ENCODE data around the gene SHISAL1. TPM values are rescaled to one million over a fixed set of nuclear protein-coding genes. Genes with fewer than 3 reads are reported as not detected.

Gene SHISAL1
- polyA plus RNA-seq, 2 donors = 0.08 to 0.22 TPM

GRCh38 chr22:44287741-44288140 lies 25.0 kb downstream of the SHISAL1 start:
- no peak overlapping the region for H3K4me3 ChIP-seq (ENCODE audit: low read depth in 1 of 2, low read length in 2 of 2)
- WGBS, 2 donors = 77 to 79% methylated on average over 12 to 13 of the region's 13 CpGs
- H3K36me3 ChIP-seq (ENCODE audit: control insufficient read depth in 2 of 2, insufficient read depth in 2 of 2, low read length in 1 of 2) = no peaks in the 10 kb centered on the region
- no peaks in the 10 kb centered on the region for H3K9me3 ChIP-seq (ENCODE audit: control insufficient read depth in 2 of 2, insufficient read depth in 1 of 2, low read depth in 1 of 2, low read length in 1 of 2)
- no peak overlapping the region for H3K27ac ChIP-seq (ENCODE audit: low read depth in 2 of 2, low read length in 1 of 2)
- H3K4me1 ChIP-seq (ENCODE audit: control insufficient read depth in 2 of 2, insufficient read depth in 2 of 2, low read length in 1 of 2) = peaks cover 0 to 7% of the 10 kb centered on the region in 2 donors
- no peaks in the 10 kb centered on the region for H3K27me3 ChIP-seq (ENCODE audit: control insufficient read depth in 1 of 2, insufficient read depth in 2 of 2, low read length in 2 of 2)

GRCh38 chr22:44287121-44287693 lies 25.5 kb downstream of the SHISAL1 start:
- 60 to 74% methylated on average over 10 of the region's 10 CpGs for WGBS, 2 donors
- Histone ChIP-seq H3K36me3 (ENCODE audit: control insufficient read depth in 2 of 2, insufficient read depth in 2 of 2, low read length in 1 of 2) (no peaks in the 10 kb centered on the region), H3K4me3 (ENCODE audit: low read depth in 1 of 2, low read length in 2 of 2) (no peak overlapping the region), H3K27ac (ENCODE audit: low read depth in 2 of 2, low read length in 1 of 2) (no peak overlapping the region), H3K4me1 (ENCODE audit: control insufficient read depth in 2 of 2, insufficient read depth in 2 of 2, low read length in 1 of 2) (peaks cover 0 to 7% of the 10 kb centered on the region in 2 donors), H3K9me3 (ENCODE audit: control insufficient read depth in 2 of 2, insufficient read depth in 1 of 2, low read depth in 1 of 2, low read length in 1 of 2) (no peaks in the 10 kb centered on the region), H3K27me3 (ENCODE audit: control insufficient read depth in 1 of 2, insufficient read depth in 2 of 2, low read length in 2 of 2) (no peaks in the 10 kb centered on the region)

GRCh38 chr22:44286646-44287045 lies 26.1 kb downstream of the SHISAL1 start:
- no peaks in the 10 kb centered on the region for H3K9me3 ChIP-seq (ENCODE audit: control insufficient read depth in 2 of 2, insufficient read depth in 1 of 2, low read depth in 1 of 2, low read length in 1 of 2)
- 41 to 59% methylated on average over 19 of the region's 19 CpGs for WGBS, 2 donors
- no peak overlapping the region for H3K4me3 ChIP-seq (ENCODE audit: low read depth in 1 of 2, low read length in 2 of 2)
- H3K36me3 ChIP-seq (ENCODE audit: control insufficient read depth in 2 of 2, insufficient read depth in 2 of 2, low read length in 1 of 2) = no peaks in the 10 kb centered on the region
- H3K4me1 ChIP-seq (ENCODE audit: control insufficient read depth in 2 of 2, insufficient read depth in 2 of 2, low read length in 1 of 2) = peaks cover 0 to 7% of the 10 kb centered on the region in 2 donors
- no peaks in the 10 kb centered on the region for H3K27me3 ChIP-seq (ENCODE audit: control insufficient read depth in 1 of 2, insufficient read depth in 2 of 2, low read length in 2 of 2)
- H3K27ac ChIP-seq (ENCODE audit: low read depth in 2 of 2, low read length in 1 of 2) = no peak overlapping the region

DNA sequence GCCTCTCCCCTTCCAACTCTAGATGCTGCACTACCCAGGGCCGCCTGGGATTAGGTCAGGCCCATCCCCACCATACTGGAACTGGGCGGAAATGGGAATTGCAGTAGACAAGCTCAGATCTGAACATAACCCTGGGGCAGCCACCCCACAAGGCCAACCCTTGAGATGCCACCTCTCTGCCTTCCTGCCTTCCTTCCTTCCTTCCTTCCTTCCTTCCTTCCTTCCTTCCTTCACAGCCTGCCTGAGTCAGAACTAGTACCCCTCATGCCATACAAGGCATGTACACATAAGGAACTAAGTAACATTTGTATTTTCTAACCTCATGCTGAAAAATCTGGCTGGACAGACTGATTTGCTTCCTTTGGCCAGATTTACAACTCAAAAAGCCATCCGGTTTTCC lies 28.0 kb downstream of the SHISAL1 start:
- 40 to 48% methylated on average over 3 of the region's 3 CpGs for WGBS, 2 donors

DNA sequence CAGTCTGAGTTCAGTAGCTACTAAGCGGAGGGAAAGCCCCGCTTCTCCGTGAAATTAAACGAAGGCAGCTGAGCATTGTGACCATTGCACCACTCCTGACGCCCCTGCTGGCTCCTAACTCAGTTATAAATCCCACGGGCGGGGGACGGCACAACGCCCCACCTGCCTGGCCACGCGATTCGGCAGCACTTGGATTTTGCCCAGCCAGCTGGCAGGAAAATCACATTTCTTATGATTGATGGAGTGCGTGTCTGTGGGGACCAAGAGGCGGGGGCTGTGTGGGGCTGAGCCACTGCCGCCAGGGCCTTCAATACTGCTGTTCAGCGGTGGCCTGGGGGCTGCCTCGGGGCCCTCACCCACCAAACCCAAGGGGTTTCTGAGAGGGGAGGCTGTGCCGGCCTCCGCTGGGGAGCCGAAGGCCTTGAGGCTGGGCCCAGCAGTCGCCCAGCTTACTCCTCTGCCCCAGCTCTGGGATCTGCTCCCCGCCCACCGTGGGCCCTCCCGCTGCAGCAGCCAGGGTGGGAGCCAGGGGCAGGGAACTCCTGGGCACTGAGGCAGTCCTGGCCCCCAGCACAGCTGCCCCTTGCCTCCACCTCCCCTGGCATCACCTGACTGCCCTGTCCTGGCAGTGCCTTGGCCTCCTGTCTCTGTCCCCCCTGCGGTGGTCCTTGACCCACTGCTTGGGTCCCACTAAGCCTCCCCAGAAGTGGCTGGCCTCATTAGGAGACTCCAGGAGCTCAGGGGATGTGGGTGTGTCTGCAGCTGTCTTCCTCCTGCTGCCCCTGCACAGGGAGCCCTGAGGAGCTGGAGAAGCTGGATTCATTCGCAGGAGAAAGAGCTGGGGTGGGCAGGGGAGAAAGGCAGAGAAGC lies 30.7 kb downstream of the SHISAL1 start:
- no peaks in the 10 kb centered on the region for H3K9me3 ChIP-seq (ENCODE audit: control insufficient read depth in 2 of 2, insufficient read depth in 1 of 2, low read depth in 1 of 2, low read length in 1 of 2)
- peaks cover 0 to 7% of the 10 kb centered on the region in 2 donors for H3K4me1 ChIP-seq (ENCODE audit: control insufficient read depth in 2 of 2, insufficient read depth in 2 of 2, low read length in 1 of 2)
- H3K27ac ChIP-seq (ENCODE audit: low read depth in 2 of 2, low read length in 1 of 2) = no peak overlapping the region
- WGBS, 2 donors = 54 to 66% methylated on average over 26 of the region's 26 CpGs
- H3K27me3 ChIP-seq (ENCODE audit: control insufficient read depth in 1 of 2, insufficient read depth in 2 of 2, low read length in 2 of 2) = no peaks in the 10 kb centered on the region
- H3K4me3 ChIP-seq (ENCODE audit: low read depth in 1 of 2, low read length in 2 of 2) = no peak overlapping the region
- no peaks in the 10 kb centered on the region for H3K36me3 ChIP-seq (ENCODE audit: control insufficient read depth in 2 of 2, insufficient read depth in 2 of 2, low read length in 1 of 2)

More for the DNA sequence above, 28.0 kb downstream of the SHISAL1 start:
- H3K36me3 ChIP-seq (ENCODE audit: control insufficient read depth in 2 of 2, insufficient read depth in 2 of 2, low read length in 1 of 2) = no peaks in the 10 kb centered on the region
- H3K4me1 ChIP-seq (ENCODE audit: control insufficient read depth in 2 of 2, insufficient read depth in 2 of 2, low read length in 1 of 2) = peaks cover 0 to 7% of the 10 kb centered on the region in 2 donors
- H3K27me3 ChIP-seq (ENCODE audit: control insufficient read depth in 1 of 2, insufficient read depth in 2 of 2, low read length in 2 of 2) = no peaks in the 10 kb centered on the region
- H3K27ac ChIP-seq (ENCODE audit: low read depth in 2 of 2, low read length in 1 of 2) = no peak overlapping the region
- H3K4me3 ChIP-seq (ENCODE audit: low read depth in 1 of 2, low read length in 2 of 2) = no peak overlapping the region
- no peaks in the 10 kb centered on the region for H3K9me3 ChIP-seq (ENCODE audit: control insufficient read depth in 2 of 2, insufficient read depth in 1 of 2, low read depth in 1 of 2, low read length in 1 of 2)

GRCh38 chr22:44280665-44281188 lies 32.0 kb downstream of the SHISAL1 start:
- Histone ChIP-seq H3K27me3 (ENCODE audit: control insufficient read depth in 1 of 2, insufficient read depth in 2 of 2, low read length in 2 of 2) (no peaks in the 10 kb centered on the region), H3K36me3 (ENCODE audit: control insufficient read depth in 2 of 2, insufficient read depth in 2 of 2, low read length in 1 of 2) (no peaks in the 10 kb centered on the region), H3K4me1 (ENCODE audit: control insufficient read depth in 2 of 2, insufficient read depth in 2 of 2, low read length in 1 of 2) (no peaks in the 10 kb centered on the region), H3K27ac (ENCODE audit: low read depth in 2 of 2, low read length in 1 of 2) (no peak overlapping the region), H3K4me3 (ENCODE audit: low read depth in 1 of 2, low read length in 2 of 2) (no peak overlapping the region), H3K9me3 (ENCODE audit: control insufficient read depth in 2 of 2, insufficient read depth in 1 of 2, low read depth in 1 of 2, low read length in 1 of 2) (no peaks in the 10 kb centered on the region)
- WGBS, 2 donors = 88 to 91% methylated on average over 7 to 9 of the region's 9 CpGs

DNA sequence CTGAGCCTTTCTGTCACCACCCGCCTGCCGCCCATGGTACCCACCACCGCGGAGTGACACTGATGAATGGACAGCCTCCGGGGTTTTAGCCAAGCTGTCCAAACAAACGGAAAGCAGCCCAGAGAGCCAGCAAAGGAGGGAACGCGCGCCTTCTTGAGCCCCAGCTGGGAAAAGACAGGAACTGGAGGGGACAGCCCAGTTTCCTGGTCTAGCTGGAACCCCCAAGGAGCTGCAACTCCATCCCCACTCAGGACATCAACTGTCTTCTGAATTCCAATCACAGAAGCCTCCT lies 33.7 kb downstream of the SHISAL1 start:
- no peaks in the 10 kb centered on the region for H3K36me3 ChIP-seq (ENCODE audit: control insufficient read depth in 2 of 2, insufficient read depth in 2 of 2, low read length in 1 of 2)
- H3K27me3 ChIP-seq (ENCODE audit: control insufficient read depth in 1 of 2, insufficient read depth in 2 of 2, low read length in 2 of 2) = no peaks in the 10 kb centered on the region
- no peak overlapping the region for H3K27ac ChIP-seq (ENCODE audit: low read depth in 2 of 2, low read length in 1 of 2)
- H3K4me1 ChIP-seq (ENCODE audit: control insufficient read depth in 2 of 2, insufficient read depth in 2 of 2, low read length in 1 of 2) = no peaks in the 10 kb centered on the region
- 30 to 34% methylated on average over 9 of the region's 9 CpGs for WGBS, 2 donors
- no peaks in the 10 kb centered on the region for H3K9me3 ChIP-seq (ENCODE audit: control insufficient read depth in 2 of 2, insufficient read depth in 1 of 2, low read depth in 1 of 2, low read length in 1 of 2)
- no peak overlapping the region for H3K4me3 ChIP-seq (ENCODE audit: low read depth in 1 of 2, low read length in 2 of 2)

DNA sequence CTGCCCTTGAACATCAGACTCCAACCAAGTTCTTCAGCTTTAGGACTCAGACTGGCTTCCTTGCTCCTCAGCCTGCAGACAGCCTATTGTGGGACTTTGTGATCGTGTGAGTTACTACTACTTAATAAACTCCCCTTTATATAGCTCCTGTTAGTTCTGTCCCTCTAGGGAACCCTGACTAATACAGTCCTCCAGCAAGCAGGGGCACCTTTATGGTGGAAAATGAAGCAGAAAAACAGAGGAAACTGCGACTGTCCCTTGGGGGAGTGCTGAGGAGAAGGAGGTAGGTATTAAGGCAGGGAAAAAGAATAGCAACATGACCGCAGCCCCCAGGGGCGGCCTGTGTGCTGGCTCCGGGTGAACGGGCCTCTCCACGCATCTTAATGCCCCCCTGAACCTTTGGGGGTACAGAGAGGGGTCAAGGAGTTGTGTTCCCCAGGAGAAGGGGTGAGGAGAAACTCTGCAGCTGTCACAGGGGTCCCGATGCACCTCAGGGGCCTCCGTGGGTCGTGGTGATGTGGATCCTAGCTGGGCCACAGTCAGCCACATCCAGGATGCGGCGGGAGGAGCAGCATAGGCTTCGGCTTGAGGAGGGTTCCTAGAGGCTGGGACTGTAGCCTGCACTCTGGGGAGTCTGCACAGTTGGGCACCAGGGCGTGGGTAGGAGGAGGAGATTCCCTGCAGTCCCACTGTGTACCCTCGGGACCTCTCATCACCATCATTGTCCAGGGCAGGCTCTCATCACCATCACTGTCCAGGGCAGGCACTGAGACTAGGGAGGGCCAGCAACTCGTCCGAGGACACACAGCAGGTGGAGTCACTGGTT lies 34.3 kb downstream of the SHISAL1 start:
- 81 to 83% methylated on average over 17 of the region's 17 CpGs for WGBS, 2 donors
- H3K27me3 ChIP-seq (ENCODE audit: control insufficient read depth in 1 of 2, insufficient read depth in 2 of 2, low read length in 2 of 2) = no peaks in the 10 kb centered on the region

DNA sequence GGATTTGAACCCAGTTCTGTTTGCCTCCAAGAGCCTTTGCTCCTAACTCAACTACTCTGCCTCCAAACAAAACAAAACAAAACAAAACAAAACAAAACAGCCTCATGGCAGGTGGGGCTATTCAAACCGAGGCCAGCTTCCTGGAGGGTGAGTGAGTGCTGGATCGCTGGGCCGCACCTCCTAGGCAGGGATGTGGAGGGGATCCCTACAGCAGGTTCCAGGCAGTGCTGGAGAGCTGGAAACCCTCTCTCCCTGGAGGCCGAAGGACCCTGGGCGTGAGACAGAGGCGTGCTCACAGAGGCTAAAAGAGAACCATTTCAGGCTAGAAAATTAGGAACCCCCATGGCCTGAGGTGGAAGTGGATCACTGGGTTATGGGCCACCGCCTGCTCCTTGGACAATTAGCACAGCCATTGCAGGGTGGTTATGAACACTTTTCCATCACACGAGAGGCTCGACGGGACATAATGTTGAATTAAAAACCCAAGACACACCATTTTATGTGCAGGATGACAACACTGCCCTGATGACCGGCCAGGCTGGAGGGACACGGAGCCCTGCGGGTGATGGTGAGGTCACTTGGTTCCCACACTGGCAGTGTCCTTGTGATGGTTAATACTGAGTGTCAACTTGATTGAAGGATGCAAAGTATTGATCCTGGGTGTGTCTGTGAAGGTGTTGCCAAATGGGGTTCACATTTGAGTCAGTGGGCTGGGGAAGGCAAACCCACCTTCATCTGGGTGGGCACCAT lies 35.2 kb downstream of the SHISAL1 start:
- Histone ChIP-seq H3K9me3 (ENCODE audit: control insufficient read depth in 2 of 2, insufficient read depth in 1 of 2, low read depth in 1 of 2, low read length in 1 of 2) (no peaks in the 10 kb centered on the region), H3K4me3 (ENCODE audit: low read depth in 1 of 2, low read length in 2 of 2) (no peak overlapping the region), H3K27me3 (ENCODE audit: control insufficient read depth in 1 of 2, insufficient read depth in 2 of 2, low read length in 2 of 2) (no peaks in the 10 kb centered on the region), H3K4me1 (ENCODE audit: control insufficient read depth in 2 of 2, insufficient read depth in 2 of 2, low read length in 1 of 2) (no peaks in the 10 kb centered on the region), H3K27ac (ENCODE audit: low read depth in 2 of 2, low read length in 1 of 2) (no peak overlapping the region), H3K36me3 (ENCODE audit: control insufficient read depth in 2 of 2, insufficient read depth in 2 of 2, low read length in 1 of 2) (no peaks in the 10 kb centered on the region)
- 88 to 90% methylated on average over 13 of the region's 13 CpGs for WGBS, 2 donors

More for the DNA sequence above, 34.3 kb downstream of the SHISAL1 start:
- H3K36me3 ChIP-seq (ENCODE audit: control insufficient read depth in 2 of 2, insufficient read depth in 2 of 2, low read length in 1 of 2) = no peaks in the 10 kb centered on the region
- no peaks in the 10 kb centered on the region for H3K9me3 ChIP-seq (ENCODE audit: control insufficient read depth in 2 of 2, insufficient read depth in 1 of 2, low read depth in 1 of 2, low read length in 1 of 2)
- H3K27ac ChIP-seq (ENCODE audit: low read depth in 2 of 2, low read length in 1 of 2) = no peak overlapping the region
- no peaks in the 10 kb centered on the region for H3K4me1 ChIP-seq (ENCODE audit: control insufficient read depth in 2 of 2, insufficient read depth in 2 of 2, low read length in 1 of 2)
- no peak overlapping the region for H3K4me3 ChIP-seq (ENCODE audit: low read depth in 1 of 2, low read length in 2 of 2)

All from esophagus (tissue), 2 donors.